HCT116 (cell line): ENCODE data around the gene MTUS2. TPM values are rescaled to one million over a fixed set of nuclear protein-coding genes. Genes with fewer than 3 reads are reported as not detected.

Experiments
- ATAC-seq: fragments of 200-7000 bp; cut with Tn5 transposase; 2 replicates; pipeline ENCODE4 v1.9.1; 2020; ENCODE audit warnings: mild to moderate bottlenecking, moderate library complexity
- BruUV-seq: library from RNA; stranded (reverse); fragments of 400-500 nt; replicated peaks from 2 replicates; lab custom pipeline; 2021; lab: Mats Ljungman, UMichigan
- CTCF ChIA-PET: fragments of 300-600 bp; sonication (Branson Sonifier 250); formaldehyde crosslinking; loops from one replicate; lab custom pipeline; 2021; ENCODE audit warnings: antibody characterized with exemption; lab: Charles Lee
- POLR2A ChIA-PET: fragments of 300-600, 350-600 bp; sonication (Branson Sonifier 250); formaldehyde crosslinking; loops from one replicate; lab custom pipeline; 2021; ENCODE audit warnings: antibody characterized with exemption; lab: Charles Lee
- RAD21 ChIA-PET, 2 experiments: fragments of 300-600 bp; sonication (Branson Sonifier 250); formaldehyde crosslinking; loops; one replicate each; lab custom pipeline; 2023; ENCODE audit warnings: low total read pairs in 2 of 2; ENCODE audit not compliant: uncharacterized antibody in 2 of 2, unreplicated experiment in 2 of 2, low non-redundant PET in 1 of 2; lab: Charles Lee
- DNase-seq: peaks from one replicate; pipeline ENCODE4 v3.0.0-alpha.2; 2010; ENCODE audit warnings: low read depth, low spot score
- H2AFZ ChIP-seq: fragments of 200-600 bp; shearing (Covaris generic), sonication (generic); 2 replicates; pipeline ENCODE4 v1.6.1; 2017; ENCODE audit warnings: low read depth, mixed run types, mixed read lengths, antibody characterized with exemption, low read length; ENCODE audit not compliant: poor library complexity, severe bottlenecking
- H3K27ac ChIP-seq: 2 replicates; pipeline ENCODE4 v1.5.1; 2012; ENCODE audit warnings: low read depth, low read length
- H3K27me3 ChIP-seq: fragments of 200-600 bp; sonication (generic); 2 replicates; pipeline ENCODE4 v1.6.1; 2016; ENCODE audit warnings: mixed run types, low read length, mixed read lengths; ENCODE audit not compliant: insufficient read depth
- H3K36me3 ChIP-seq, 2 experiments: fragments of 200-500 bp in 1 of 2; fragments of 200-600 bp in 1 of 2; sonication (Bioruptor generic) in 1 of 2; sonication (generic) in 1 of 2; 2 replicates each; pipeline versions ENCODE4 v1.5.1 to v1.6.1; 2014 to 2016; ENCODE audit warnings: low read length in 2 of 2, inconsistent platforms in 1 of 2, mixed read lengths in 1 of 2, mixed run types in 1 of 2; ENCODE audit not compliant: insufficient read depth in 2 of 2, control insufficient read depth in 1 of 2
- H3K4me1 ChIP-seq, 2 experiments: fragments of 200-600 bp in 1 of 2; sonication (generic) in 1 of 2; 2 replicates each; pipeline versions ENCODE4 v1.5.1 to v1.6.1; 2012 to 2017; ENCODE audit warnings: low read length in 2 of 2, inconsistent platforms in 1 of 2, mild to moderate bottlenecking in 1 of 2, mixed read lengths in 1 of 2, mixed run types in 1 of 2, moderate library complexity in 1 of 2; ENCODE audit not compliant: insufficient read depth in 2 of 2, control insufficient read depth in 1 of 2
- H3K4me2 ChIP-seq: fragments of 200-600 bp; sonication (generic); 2 replicates; pipeline ENCODE4 v1.6.1; 2017; ENCODE audit warnings: mixed run types, low read length, mixed read lengths
- H3K4me3 ChIP-seq, 2 experiments: fragments of 200-600 bp in 1 of 2; sonication (generic) in 1 of 2; replicated peaks in 1 of 2; 2 replicates each; pipeline ENCODE4 v1.5.1; 2011 to 2016; ENCODE audit warnings: low read length in 2 of 2, control low read depth in 1 of 2, low read depth in 1 of 2, mild to moderate bottlenecking in 1 of 2, mixed read lengths in 1 of 2, mixed run types in 1 of 2
- H3K79me2 ChIP-seq: fragments of 200-600 bp; sonication (generic); 2 replicates; pipeline ENCODE4 v1.6.1; 2017; ENCODE audit warnings: mild to moderate bottlenecking, mixed run types, low read length, moderate library complexity, mixed read lengths; ENCODE audit not compliant: insufficient read depth
- H3K9ac ChIP-seq: fragments of 200-600 bp; sonication (generic); 2 replicates; pipeline ENCODE4 v1.6.1; 2016; ENCODE audit warnings: low read length, mixed read lengths
- H3K9me2 ChIP-seq: fragments of 200-600 bp; sonication (generic), shearing (Covaris generic); 2 replicates; pipeline ENCODE4 v1.6.1; 2017; ENCODE audit warnings: mixed run types, mild to moderate bottlenecking, moderate library complexity; ENCODE audit not compliant: insufficient read depth
- H3K9me3 ChIP-seq, 2 experiments: fragments of 200-500 bp in 1 of 2; fragments of 200-600 bp in 1 of 2; sonication (Bioruptor generic) in 1 of 2; sonication (generic) in 1 of 2; 2 replicates each; pipeline ENCODE4 v1.6.1; 2014 to 2017; ENCODE audit warnings: low read length in 2 of 2, mixed read lengths in 2 of 2, inconsistent platforms in 1 of 2, low read depth in 1 of 2, mild to moderate bottlenecking in 1 of 2, mixed run types in 1 of 2, moderate library complexity in 1 of 2; ENCODE audit not compliant: control insufficient read depth in 1 of 2, insufficient read depth in 1 of 2
- H4K20me1 ChIP-seq: fragments of 200-600 bp; sonication (generic), shearing (Covaris generic); 2 replicates; pipeline ENCODE4 v1.6.1; 2017; ENCODE audit warnings: mixed run types, mild to moderate bottlenecking, moderate library complexity; ENCODE audit not compliant: insufficient read depth
- ATF3 ChIP-seq: IDR thresholded peaks from 2 replicates; pipeline ENCODE4 v1.6.1; 2012
- CBX3 ChIP-seq: IDR thresholded peaks from 2 replicates; pipeline ENCODE4 v1.6.1; 2012; ENCODE audit warnings: low read depth
- CTCF ChIP-seq, 3 experiments: fragments of 200-600 bp in 1 of 3; sonication (generic) in 1 of 3; IDR thresholded peaks in 2 of 3; conservative IDR thresholded peaks in 1 of 3; 2 replicates each; pipeline ENCODE4 v1.5.1; 2012 to 2017; ENCODE audit warnings: low read depth in 2 of 3, low read length in 2 of 3, antibody characterized with exemption in 1 of 3, borderline replicate concordance in 1 of 3, control low read depth in 1 of 3, mild to moderate bottlenecking in 1 of 3, mixed read lengths in 1 of 3, mixed run types in 1 of 3, moderate library complexity in 1 of 3; ENCODE audit not compliant: insufficient read depth in 1 of 3
- EGR1 ChIP-seq: IDR thresholded peaks from 2 replicates; pipeline ENCODE4 v1.6.1; 2012; ENCODE audit warnings: low read depth
- ELF1 ChIP-seq: IDR thresholded peaks from 2 replicates; pipeline ENCODE4 v1.6.1; 2012; ENCODE audit warnings: low read depth, borderline replicate concordance
- EZH2 ChIP-seq: fragments of 200-600 bp; sonication (generic); IDR thresholded peaks from 2 replicates; pipeline ENCODE4 v1.6.1; 2017; ENCODE audit warnings: antibody characterized with exemption, mixed run types
- EZH2phosphoT487 ChIP-seq: fragments of 200-600 bp; IDR thresholded peaks from 2 replicates; pipeline ENCODE4 v1.6.1; 2018; ENCODE audit warnings: antibody characterized with exemption, borderline replicate concordance
- FOSL1 ChIP-seq: IDR thresholded peaks from 2 replicates; pipeline ENCODE4 v1.6.1; 2012; ENCODE audit warnings: low read depth
- JUND ChIP-seq: IDR thresholded peaks from 2 replicates; pipeline ENCODE4 v1.6.1; 2012
- MAX ChIP-seq: IDR thresholded peaks from 2 replicates; pipeline ENCODE4 v1.6.1; 2012
- POLR2A ChIP-seq: IDR thresholded peaks from 2 replicates; pipeline ENCODE4 v1.7.0; 2011; ENCODE audit warnings: borderline replicate concordance; ENCODE audit not compliant: insufficient read depth, insufficient read length; ENCODE audit errors: extremely low read depth
- POLR2AphosphoS5 ChIP-seq: IDR thresholded peaks from 2 replicates; pipeline ENCODE4 v1.6.1; 2011; ENCODE audit warnings: mild to moderate bottlenecking, low read depth, low read length, moderate library complexity
- REST ChIP-seq: IDR thresholded peaks from 2 replicates; pipeline ENCODE4 v1.6.1; 2012; ENCODE audit warnings: low read depth
- SP1 ChIP-seq: IDR thresholded peaks from 2 replicates; pipeline ENCODE4 v1.6.1; 2012; ENCODE audit warnings: low read depth
- SRF ChIP-seq: IDR thresholded peaks from 2 replicates; pipeline ENCODE4 v1.6.1; 2012; ENCODE audit warnings: low read depth
- TCF7L2 ChIP-seq: IDR thresholded peaks from 2 replicates; pipeline ENCODE4 v1.7.0; 2011; ENCODE audit warnings: borderline replicate concordance, inconsistent platforms; ENCODE audit not compliant: insufficient read depth, insufficient read length; ENCODE audit errors: extremely low read depth
- ZBTB33 ChIP-seq: IDR thresholded peaks from 2 replicates; pipeline ENCODE4 v1.6.1; 2011; ENCODE audit warnings: mild to moderate bottlenecking, low read length, moderate library complexity; ENCODE audit not compliant: insufficient replicate concordance; ENCODE audit errors: extremely low read depth
- ZNF274 ChIP-seq: fragments of 200-500 bp; sonication (Bioruptor generic); IDR thresholded peaks from 2 replicates; pipeline ENCODE4 v1.6.1; 2014; ENCODE audit warnings: mild to moderate bottlenecking, low read depth, low read length, inconsistent platforms
- intact Hi-C: fragments of 100-400 bp; cut with micrococcal nuclease; formaldehyde crosslinking; loops from 2 replicates; pipeline ENCODE4 v1.10.0; 2022
- total RNA-seq: library from RNA; stranded (reverse); gene quantifications from one replicate; pipeline ENCODE4 v1.2.1, GENCODE V29; 2021; ENCODE audit not compliant: unreplicated experiment

MTUS2 gene
- total RNA-seq, 1 experiment from 2014 or later, result 0.02 TPM

GRCh38 chr13:29024783-29025182 is 204.6 kb downstream of the MTUS2 start:
- POLR2A ChIA-PET, result no interaction called here
- H3K4me1 ChIP-seq, result no peaks in the 10 kb centered on the region
- H4K20me1 ChIP-seq, result no peaks in the 10 kb centered on the region
- RAD21 ChIA-PET, result no interaction called here
- intact Hi-C loops, result no loop called here
- CTCF ChIA-PET, result no interaction called here
- 0 out of 2 replicates have a peak, but pooled peaks cover 9% of the 10 kb centered on the region for H3K27me3 ChIP-seq
- H3K4me2 ChIP-seq, result no peak overlapping the region
- no peak for ATAC-seq
- BruUV-seq, result no TSS peak
- no peak for DNase-seq
- H3K9ac ChIP-seq, result no peak overlapping the region
- no peaks in the 10 kb centered on the region for H3K36me3 ChIP-seq
- no peaks in the 10 kb centered on the region for H3K9me3 ChIP-seq
- no peak for TF ChIP-seq POLR2AphosphoS5
- TF ChIP-seq EZH2phosphoT487, result no peak
- TF ChIP-seq CTCF (IDR thresholded peaks at IDR 0.05 in 2 of 3, conservative IDR thresholded peaks at IDR 0.05 in 1 of 3; ENCODE audit: borderline replicate concordance in 1 of 3, insufficient read depth in 1 of 3, low read depth in 2 of 3, low read length in 2 of 3), result no peak
- no peak for TF ChIP-seq ELF1
- no peak for TF ChIP-seq CBX3
- no peak for TF ChIP-seq SP1
- TF ChIP-seq ZNF274, result no peak
- TF ChIP-seq MAX, result no peak
- no peak; the same call in 1 of the 2 replicates for TF ChIP-seq EZH2
- TF ChIP-seq FOSL1, result no peak
- TF ChIP-seq ZBTB33, result no peak
- TF ChIP-seq EGR1, result no peak
- TF ChIP-seq TCF7L2, result no peak
- no peak for TF ChIP-seq POLR2A
- TF ChIP-seq SRF, result no peak
- TF ChIP-seq ATF3, result no peak
- TF ChIP-seq REST, result no peak
- TF ChIP-seq JUND, result no peak
- H3K27ac ChIP-seq, result no peak overlapping the region
- no peak overlapping the region for H2AFZ ChIP-seq
- H3K9me2 ChIP-seq, result no peaks in the 10 kb centered on the region
- no peaks in the 10 kb centered on the region for H3K79me2 ChIP-seq
- no peak overlapping the region for H3K4me3 ChIP-seq
